GM04503 (cell line): Measurements from ENCODE around the gene SRSF2.
"Not testable (repeated sequence)": the region's sequence is repeated elsewhere in the genome, so short reads cannot be mapped to it uniquely, and the experiment has no call there.

ENCODE experiments used
- DNase-seq: peaks from one replicate; pipeline ENCODE4 v3.0.0-alpha.2; 2012; ENCODE audit warnings: low read depth

Gene SRSF2

GRCh38 chr17:76720941-76721340 is 16.2 kb downstream of the SRSF2 start:
- DNase-seq = no peak

GRCh38 chr17:76720211-76720610 is 16.9 kb downstream of the SRSF2 start:
- DNase-seq = no peak

GRCh38 chr17:76718516-76718915 is 18.6 kb downstream of the SRSF2 start:
- no peak for DNase-seq

- DNase-seq = peak; percentile 81
Measured at GRCh38 chr17:76716839-76717215, 20.3 kb downstream of the SRSF2 start.

GRCh38 chr17:76716146-76716838 is 20.8 kb downstream of the SRSF2 start:
- peak; percentile 100 for DNase-seq

GRCh38 chr17:76715496-76715830 is 21.7 kb downstream of the SRSF2 start:
- no peak for DNase-seq

- no peak for DNase-seq
Measured at GRCh38 chr17:76714822-76715495, 22.2 kb downstream of the SRSF2 start.

- DNase-seq = no peak
Measured at GRCh38 chr17:76714336-76714735, 22.8 kb downstream of the SRSF2 start.

GRCh38 chr17:76713765-76714164 is 23.4 kb downstream of the SRSF2 start:
- no peak for DNase-seq

- not testable (repeated sequence) for DNase-seq
Measured at GRCh38 chr17:76712321-76712720, 24.8 kb downstream of the SRSF2 start.

GRCh38 chr17:76710863-76711611 is 26.1 kb downstream of the SRSF2 start, which contains the start of gene MXRA7:
TSS of gene MXRA7 (minus strand) at chr17:76710965. CDS start at chr17:76710946, 19 bp downstream.
- no peak for DNase-seq

- not testable (repeated sequence) for DNase-seq
Measured at GRCh38 chr17:76709951-76710862, 26.9 kb downstream of the SRSF2 start.

GRCh38 chr17:76709077-76709950 is 27.8 kb downstream of the SRSF2 start:
- DNase-seq = peak; percentile 95

- DNase-seq = no peak
Measured at GRCh38 chr17:76707985-76708807, 28.9 kb downstream of the SRSF2 start.

GRCh38 chr17:76706817-76707216 is 30.3 kb downstream of the SRSF2 start:
- no peak for DNase-seq

GRCh38 chr17:76704805-76705204 is 32.3 kb downstream of the SRSF2 start:
- DNase-seq = no peak

GRCh38 chr17:76702941-76703637 is 34.0 kb downstream of the SRSF2 start:
- no peak for DNase-seq

- no peak for DNase-seq
Measured at GRCh38 chr17:76702076-76702475, 35.1 kb downstream of the SRSF2 start.

GRCh38 chr17:76701471-76701967 is 35.6 kb downstream of the SRSF2 start:
- DNase-seq = no peak
